ENCODE measurements around the gene KAZN.
"Not testable (repeated sequence)": the region's sequence is repeated elsewhere in the genome, so short reads cannot be mapped to it uniquely, and the experiment has no call there.

The KAZN gene

GRCh38 chr1:14598498-14599182 is at the start of gene KAZN:
Gene KAZN, plus strand, starts transcription at chr1:14598685.
- no peak for DNase-seq (ENCODE audit: low read depth)
- H3K4me3 ChIP-seq (ENCODE audit: low read depth, low read length): peak within 1 kb of the TSS; percentile 15

- no peak for DNase-seq (ENCODE audit: low read depth)
- no peak overlapping the region for H3K4me3 ChIP-seq (ENCODE audit: low read depth, low read length)
These were observed 48.4 kb upstream of the KAZN start for GRCh38 chr1:14549897-14550620.

GRCh38 chr1:14551386-14551785 is 47.1 kb upstream of the KAZN start:
- H3K4me3 ChIP-seq (ENCODE audit: low read depth, low read length): no peak overlapping the region
- DNase-seq (ENCODE audit: low read depth): no peak

GRCh38 chr1:14552246-14552965 is 46.1 kb upstream of the KAZN start:
- DNase-seq (ENCODE audit: low read depth): no peak

GRCh38 chr1:14553711-14554110 is 44.8 kb upstream of the KAZN start:
- no peak for DNase-seq (ENCODE audit: low read depth)
- no peak overlapping the region for H3K4me3 ChIP-seq (ENCODE audit: low read depth, low read length)

More at GRCh38 chr1:14552246-14552965, 46.1 kb upstream of the KAZN start:
- no peak overlapping the region for H3K4me3 ChIP-seq (ENCODE audit: low read depth, low read length)

GRCh38 chr1:14555091-14555490 is 43.4 kb upstream of the KAZN start:
- DNase-seq (ENCODE audit: low read depth): no peak
- no peak overlapping the region for H3K4me3 ChIP-seq (ENCODE audit: low read depth, low read length)

- DNase-seq (ENCODE audit: low read depth): no peak
- H3K4me3 ChIP-seq (ENCODE audit: low read depth, low read length): no peak overlapping the region
These were observed 37.3 kb upstream of the KAZN start for GRCh38 chr1:14561014-14561693.

GRCh38 chr1:14565090-14565489 is 33.4 kb upstream of the KAZN start:
- no peak for DNase-seq (ENCODE audit: low read depth)
- no peak overlapping the region for H3K4me3 ChIP-seq (ENCODE audit: low read depth, low read length)

GRCh38 chr1:14567056-14567455 is 31.4 kb upstream of the KAZN start:
- no peak for DNase-seq (ENCODE audit: low read depth)
- no peak overlapping the region for H3K4me3 ChIP-seq (ENCODE audit: low read depth, low read length)

- H3K4me3 ChIP-seq (ENCODE audit: low read depth, low read length): no peak overlapping the region
- no peak for DNase-seq (ENCODE audit: low read depth)
These were observed 30.6 kb upstream of the KAZN start for GRCh38 chr1:14567903-14568302.

GRCh38 chr1:14568716-14569355 is 29.6 kb upstream of the KAZN start:
- H3K4me3 ChIP-seq (ENCODE audit: low read depth, low read length): no peak overlapping the region
- DNase-seq (ENCODE audit: low read depth): no peak

- DNase-seq (ENCODE audit: low read depth): no peak
- no peak overlapping the region for H3K4me3 ChIP-seq (ENCODE audit: low read depth, low read length)
These were observed 28.0 kb upstream of the KAZN start for GRCh38 chr1:14570514-14570913.

- DNase-seq (ENCODE audit: low read depth): no peak
- no peak overlapping the region for H3K4me3 ChIP-seq (ENCODE audit: low read depth, low read length)
These were observed 26.4 kb upstream of the KAZN start for GRCh38 chr1:14571810-14572767.

GRCh38 chr1:14572861-14573260 is 25.6 kb upstream of the KAZN start:
- H3K4me3 ChIP-seq (ENCODE audit: low read depth, low read length): no peak overlapping the region

GRCh38 chr1:14576155-14576554 is 22.3 kb upstream of the KAZN start:
- H3K4me3 ChIP-seq (ENCODE audit: low read depth, low read length): no peak overlapping the region
- no peak for DNase-seq (ENCODE audit: low read depth)

More at GRCh38 chr1:14572861-14573260, 25.6 kb upstream of the KAZN start:
- no peak for DNase-seq (ENCODE audit: low read depth)

GRCh38 chr1:14577261-14577660 is 21.2 kb upstream of the KAZN start:
- no peak for DNase-seq (ENCODE audit: low read depth)
- no peak overlapping the region for H3K4me3 ChIP-seq (ENCODE audit: low read depth, low read length)

- no peak for DNase-seq (ENCODE audit: low read depth)
- no peak overlapping the region for H3K4me3 ChIP-seq (ENCODE audit: low read depth, low read length)
These were observed 20.3 kb upstream of the KAZN start for GRCh38 chr1:14578156-14578555.

- H3K4me3 ChIP-seq (ENCODE audit: low read depth, low read length); DNase-seq (ENCODE audit: low read depth): not testable (repeated sequence)
These were observed 18.2 kb upstream of the KAZN start for GRCh38 chr1:14580295-14580694.
